ENCODE data around the gene CSK. TPM values are rescaled to one million over a fixed set of nuclear protein-coding genes. Genes with fewer than 3 reads are reported as not detected.
A peak's percentile ranks its signal among the peaks of the same experiment; 100 is the strongest.

Gene CSK
- total RNA-seq, 1 donor from 2014 or later = 57.0 TPM

DNA sequence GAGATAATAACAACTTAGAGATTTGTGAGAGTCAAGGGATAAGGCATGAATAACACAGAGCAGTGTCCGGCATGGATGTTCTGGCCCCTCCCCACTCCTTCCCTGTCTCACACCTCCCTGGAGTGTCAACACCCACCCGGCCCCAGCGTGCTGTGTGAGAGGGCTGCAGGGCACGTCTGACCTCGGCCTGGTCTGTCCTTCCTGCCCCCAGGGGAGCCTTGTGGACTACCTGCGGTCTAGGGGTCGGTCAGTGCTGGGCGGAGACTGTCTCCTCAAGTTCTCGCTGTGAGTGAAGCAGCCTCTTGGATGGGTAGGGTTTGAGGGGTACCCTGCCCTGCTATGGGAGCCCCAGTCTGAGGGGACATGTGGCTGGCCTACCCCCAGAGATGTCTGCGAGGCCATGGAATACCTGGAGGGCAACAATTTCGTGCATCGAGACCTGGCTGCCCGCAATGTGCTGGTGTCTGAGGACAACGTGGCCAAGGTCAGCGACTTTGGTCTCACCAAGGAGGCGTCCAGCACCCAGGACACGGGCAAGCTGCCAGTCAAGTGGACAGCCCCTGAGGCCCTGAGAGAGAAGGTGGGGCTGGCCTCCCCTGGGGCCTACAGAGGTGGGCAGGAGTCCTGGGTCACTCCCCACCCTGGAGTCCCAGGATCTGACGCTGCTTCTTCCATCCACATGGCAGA is 19.6 kb downstream of the CSK start:
- H3K9me3 Mint-ChIP-seq (ENCODE audit: unreplicated experiment) = no peaks in the 10 kb centered on the region
- TF ChIP-seq, protein P1, sequence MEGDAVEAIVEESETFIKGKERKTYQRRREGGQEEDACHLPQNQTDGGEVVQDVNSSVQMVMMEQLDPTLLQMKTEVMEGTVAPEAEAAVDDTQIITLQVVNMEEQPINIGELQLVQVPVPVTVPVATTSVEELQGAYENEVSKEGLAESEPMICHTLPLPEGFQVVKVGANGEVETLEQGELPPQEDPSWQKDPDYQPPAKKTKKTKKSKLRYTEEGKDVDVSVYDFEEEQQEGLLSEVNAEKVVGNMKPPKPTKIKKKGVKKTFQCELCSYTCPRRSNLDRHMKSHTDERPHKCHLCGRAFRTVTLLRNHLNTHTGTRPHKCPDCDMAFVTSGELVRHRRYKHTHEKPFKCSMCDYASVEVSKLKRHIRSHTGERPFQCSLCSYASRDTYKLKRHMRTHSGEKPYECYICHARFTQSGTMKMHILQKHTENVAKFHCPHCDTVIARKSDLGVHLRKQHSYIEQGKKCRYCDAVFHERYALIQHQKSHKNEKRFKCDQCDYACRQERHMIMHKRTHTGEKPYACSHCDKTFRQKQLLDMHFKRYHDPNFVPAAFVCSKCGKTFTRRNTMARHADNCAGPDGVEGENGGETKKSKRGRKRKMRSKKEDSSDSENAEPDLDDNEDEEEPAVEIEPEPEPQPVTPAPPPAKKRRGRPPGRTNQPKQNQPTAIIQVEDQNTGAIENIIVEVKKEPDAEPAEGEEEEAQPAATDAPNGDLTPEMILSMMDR (IDR thresholded peaks at IDR 0.05) = no peak
- DNase-seq (ENCODE audit: extremely low spot score, unreplicated experiment) = no peak
- H3K27ac Mint-ChIP-seq (ENCODE audit: unreplicated experiment) = no peak overlapping the region
- H3K36me3 Mint-ChIP-seq (ENCODE audit: unreplicated experiment) = peaks cover 16% of the 10 kb centered on the region
- no peaks in the 10 kb centered on the region for H3K4me1 Mint-ChIP-seq (ENCODE audit: unreplicated experiment)
- H3K4me3 Mint-ChIP-seq (ENCODE audit: unreplicated experiment) = no peak overlapping the region
- no peaks in the 10 kb centered on the region for H3K27me3 Mint-ChIP-seq (ENCODE audit: unreplicated experiment)

DNA sequence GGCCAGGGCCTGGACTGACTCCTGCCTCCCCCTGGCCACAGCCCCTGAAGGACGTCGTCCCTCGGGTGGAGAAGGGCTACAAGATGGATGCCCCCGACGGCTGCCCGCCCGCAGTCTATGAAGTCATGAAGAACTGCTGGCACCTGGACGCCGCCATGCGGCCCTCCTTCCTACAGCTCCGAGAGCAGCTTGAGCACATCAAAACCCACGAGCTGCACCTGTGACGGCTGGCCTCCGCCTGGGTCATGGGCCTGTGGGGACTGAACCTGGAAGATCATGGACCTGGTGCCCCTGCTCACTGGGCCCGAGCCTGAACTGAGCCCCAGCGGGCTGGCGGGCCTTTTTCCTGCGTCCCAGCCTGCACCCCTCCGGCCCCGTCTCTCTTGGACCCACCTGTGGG is 20.4 kb downstream of the CSK start:
- Mint-ChIP-seq H3K9me3 (ENCODE audit: unreplicated experiment) (no peaks in the 10 kb centered on the region), H3K27me3 (ENCODE audit: unreplicated experiment) (no peaks in the 10 kb centered on the region), H3K4me1 (ENCODE audit: unreplicated experiment) (peaks cover 6% of the 10 kb centered on the region), H3K27ac (ENCODE audit: unreplicated experiment) (no peak overlapping the region), H3K36me3 (ENCODE audit: unreplicated experiment) (peaks cover 16% of the 10 kb centered on the region), H3K4me3 (ENCODE audit: unreplicated experiment) (no peak overlapping the region)
- no peak for DNase-seq (ENCODE audit: extremely low spot score, unreplicated experiment)
- TF ChIP-seq, protein P1 (IDR thresholded peaks at IDR 0.05) = no peak

DNA sequence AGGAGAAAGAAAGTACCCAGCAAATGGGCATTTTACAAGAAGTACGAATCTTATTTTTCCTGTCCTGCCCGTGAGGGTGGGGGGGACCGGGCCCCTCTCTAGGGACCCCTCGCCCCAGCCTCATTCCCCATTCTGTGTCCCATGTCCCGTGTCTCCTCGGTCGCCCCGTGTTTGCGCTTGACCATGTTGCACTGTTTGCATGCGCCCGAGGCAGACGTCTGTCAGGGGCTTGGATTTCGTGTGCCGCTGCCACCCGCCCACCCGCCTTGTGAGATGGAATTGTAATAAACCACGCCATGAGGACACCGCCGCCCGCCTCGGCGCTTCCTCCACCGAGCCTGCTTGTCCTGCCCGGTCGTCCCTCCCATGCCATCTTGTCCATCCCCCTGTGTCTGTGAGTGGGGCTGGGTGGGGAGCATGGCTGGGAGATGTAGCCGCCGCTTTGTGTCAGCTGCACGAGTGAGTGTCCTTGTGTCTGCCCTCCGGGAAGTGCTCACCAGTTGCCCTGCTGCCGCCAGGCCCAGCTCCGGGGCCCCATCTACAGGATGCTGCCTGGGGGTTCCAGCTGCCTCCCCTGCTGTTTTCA is 21.1 kb downstream of the CSK start:
- Mint-ChIP-seq H3K27ac (ENCODE audit: unreplicated experiment) (no peak overlapping the region), H3K4me3 (ENCODE audit: unreplicated experiment) (no peak overlapping the region), H3K36me3 (ENCODE audit: unreplicated experiment) (peaks cover 16% of the 10 kb centered on the region), H3K9me3 (ENCODE audit: unreplicated experiment) (no peaks in the 10 kb centered on the region), H3K4me1 (ENCODE audit: unreplicated experiment) (peaks cover 13% of the 10 kb centered on the region), H3K27me3 (ENCODE audit: unreplicated experiment) (no peaks in the 10 kb centered on the region)
- TF ChIP-seq, protein P1 (IDR thresholded peaks at IDR 0.05) = no peak
- no peak for DNase-seq (ENCODE audit: extremely low spot score, unreplicated experiment)

DNA sequence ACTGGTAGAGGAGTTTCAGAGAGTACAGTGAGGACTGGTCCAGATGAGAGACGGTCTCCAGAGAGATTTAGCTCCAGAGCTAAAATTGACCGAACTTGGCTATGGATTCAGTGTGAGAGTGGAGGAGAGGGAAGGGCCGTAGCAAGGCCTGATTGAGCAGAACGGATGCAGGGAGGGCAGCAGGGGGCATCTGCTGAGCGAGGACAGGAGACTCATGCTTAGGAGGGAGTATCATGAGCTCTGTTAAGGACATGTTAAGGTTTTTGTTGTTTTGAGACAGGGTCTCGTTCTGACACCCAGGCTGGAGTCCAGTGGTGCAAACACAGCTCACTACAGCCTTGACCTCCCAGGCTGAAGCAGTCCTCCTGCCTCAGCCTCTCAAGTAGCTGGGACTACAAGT is 23.1 kb downstream of the CSK start:
- H3K36me3 Mint-ChIP-seq (ENCODE audit: unreplicated experiment) = peaks cover 16% of the 10 kb centered on the region
- no peak for DNase-seq (ENCODE audit: extremely low spot score, unreplicated experiment)
- H3K9me3 Mint-ChIP-seq (ENCODE audit: unreplicated experiment) = no peaks in the 10 kb centered on the region
- H3K27me3 Mint-ChIP-seq (ENCODE audit: unreplicated experiment) = no peaks in the 10 kb centered on the region
- H3K27ac Mint-ChIP-seq (ENCODE audit: unreplicated experiment) = no peak overlapping the region
- no peak overlapping the region for H3K4me3 Mint-ChIP-seq (ENCODE audit: unreplicated experiment)
- TF ChIP-seq, protein P1 (IDR thresholded peaks at IDR 0.05) = no peak
- peaks cover 30% of the 10 kb centered on the region for H3K4me1 Mint-ChIP-seq (ENCODE audit: unreplicated experiment)

DNA sequence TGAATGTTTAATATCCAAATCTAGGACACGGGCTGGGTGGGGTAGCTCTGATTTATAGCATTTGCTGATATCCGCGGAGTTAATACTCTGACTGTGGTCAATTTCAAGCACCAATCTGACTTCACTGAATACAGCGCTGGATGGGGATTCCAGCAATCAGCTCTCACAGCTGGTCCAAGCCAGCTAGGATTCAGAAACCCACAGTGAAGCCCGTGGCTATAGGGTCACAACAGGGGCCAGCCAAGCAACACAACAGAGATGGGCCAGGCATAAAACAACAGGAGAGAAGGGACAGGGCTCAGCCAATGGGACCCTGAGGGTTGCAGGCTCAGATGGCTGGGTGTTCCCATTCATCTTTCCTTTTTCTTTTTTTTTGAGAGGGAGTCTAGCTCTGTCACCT is 25.4 kb downstream of the CSK start:
- Mint-ChIP-seq H3K36me3 (ENCODE audit: unreplicated experiment) (peaks cover 12% of the 10 kb centered on the region), H3K27me3 (ENCODE audit: unreplicated experiment) (no peaks in the 10 kb centered on the region), H3K4me3 (ENCODE audit: unreplicated experiment) (no peak overlapping the region), H3K9me3 (ENCODE audit: unreplicated experiment) (no peaks in the 10 kb centered on the region), H3K27ac (ENCODE audit: unreplicated experiment) (peak overlapping the region; percentile 69), H3K4me1 (ENCODE audit: unreplicated experiment) (peaks cover 32% of the 10 kb centered on the region)
- no peak for DNase-seq (ENCODE audit: extremely low spot score, unreplicated experiment)
- TF ChIP-seq, protein P1 (IDR thresholded peaks at IDR 0.05) = no peak

Data from osteocyte (in vitro differentiated cells).